Measurements from ENCODE around the gene PLGRKT.

PLGRKT gene

GRCh38 chr9:5310851-5311250 lies 126.9 kb downstream of the PLGRKT start:
- DNase-seq (ENCODE audit: low read depth in 2 of 2), result no peak
